Left cardiac atrium (tissue), 4 donors: ENCODE results near the gene PEX10. TPM values are rescaled to one million over a fixed set of nuclear protein-coding genes. Genes with fewer than 3 reads are reported as not detected.
A peak's percentile ranks its signal among the peaks of the same experiment; 100 is the strongest.

ENCODE experiments used
- ATAC-seq, 2 donors: fragments of 200-7000 bp; cut with Tn5 transposase; one replicate each; pipeline ENCODE4 v1.9.1; 2020; ENCODE audit warnings: mild to moderate bottlenecking in 2 of 2, moderate library complexity in 2 of 2
- DNase-seq: peaks from one replicate; pipeline ENCODE4 v3.0.0-alpha.2; 2020
- intact Hi-C, 2 donors: fragments of 100-400 bp; cut with DNase I; formaldehyde crosslinking; loops; one replicate each; pipeline versions ENCODE4 v1.14.1 to v1.15.1; 2022 to 2023
- total RNA-seq, 2 donors: library from RNA; stranded (reverse); fragmentation: NEBNext Ultra II Directional; extraction: Animal tissue kit (Norgen Biotek cat#: 25700); gene quantifications; one replicate each; pipeline ENCODE4 v1.2.1, GENCODE V29; 2021
- donor health status: DM: no; HTN: yes; CAD: no.
- donor health status: DM: no; HTN: yes; CAD: no; lungs with severe emphysema.
- donor health status: DM: yes; HTN: yes; CAD: no.
- donor health status: Dilated cardiomyopathy.

The PEX10 gene
- total RNA-seq, 2 donors from 2014 or later = 12.3 to 14.5 TPM

DNA sequence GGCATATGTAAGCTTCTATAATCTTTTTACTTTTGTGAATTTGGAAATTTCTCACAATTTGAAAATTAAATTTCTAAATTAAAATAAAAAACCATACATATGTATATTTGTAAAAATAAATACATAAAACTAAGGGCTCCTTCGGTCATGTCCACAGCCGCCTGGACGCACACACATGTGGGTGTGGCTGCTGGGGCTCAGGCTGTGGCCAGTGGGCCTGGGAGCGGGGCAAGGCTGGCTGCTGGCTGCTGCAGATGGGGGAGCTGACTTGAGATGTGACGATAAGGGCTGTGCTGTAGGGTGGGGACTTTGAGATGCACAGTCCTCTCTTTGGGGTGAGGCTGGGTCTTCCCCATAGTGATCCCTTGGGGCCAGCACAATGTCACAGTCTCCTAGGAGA, 15.9 kb downstream of the PEX10 start:
- ATAC-seq (no peak), DNase-seq (no peak)
- intact Hi-C loops = no loop called here

DNA sequence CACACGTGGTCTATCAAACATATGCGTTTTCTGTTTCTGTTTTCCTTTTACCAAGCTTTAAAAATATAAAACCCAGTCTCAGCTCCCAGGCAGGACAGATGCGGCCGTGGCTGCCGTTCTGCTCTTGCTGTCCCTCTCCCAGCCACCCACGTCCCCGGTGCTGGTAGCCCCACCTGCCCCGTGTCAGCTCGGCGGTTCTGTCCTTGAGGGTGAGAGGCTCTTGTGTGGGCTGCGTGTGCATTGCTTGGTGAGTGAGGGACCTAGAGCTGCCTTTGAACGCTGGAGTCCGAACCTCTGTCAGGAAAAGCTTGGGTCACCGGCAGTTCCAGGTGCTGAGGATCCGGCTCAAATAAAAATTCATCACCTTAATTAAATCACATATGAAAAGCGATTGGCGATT, 16.3 kb downstream of the PEX10 start:
- ATAC-seq (no peak), DNase-seq (no peak)
- intact Hi-C loops = no loop called here

DNA sequence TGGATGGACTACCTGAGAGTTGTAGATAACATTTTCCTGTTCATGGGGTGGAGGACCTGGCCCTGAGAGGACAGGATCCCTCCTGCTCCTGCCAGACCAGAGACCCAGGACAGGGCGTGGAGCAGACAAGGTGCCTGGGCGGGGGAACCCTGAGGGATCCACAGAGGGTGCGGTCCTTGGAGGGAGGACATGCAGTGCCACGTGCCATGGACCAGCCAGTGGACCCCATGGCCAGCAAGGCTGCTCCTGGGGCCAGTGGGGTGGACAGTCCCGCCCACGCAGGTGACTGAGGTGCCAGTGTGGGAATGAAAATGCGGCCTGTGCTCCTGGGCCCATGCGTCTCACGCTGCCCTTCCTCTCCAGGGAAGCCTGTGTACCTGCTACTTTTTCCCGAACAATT, 17.1 kb downstream of the PEX10 start:
- no peak for ATAC-seq
- no peak for DNase-seq
- intact Hi-C loops = no loop called here

DNA sequence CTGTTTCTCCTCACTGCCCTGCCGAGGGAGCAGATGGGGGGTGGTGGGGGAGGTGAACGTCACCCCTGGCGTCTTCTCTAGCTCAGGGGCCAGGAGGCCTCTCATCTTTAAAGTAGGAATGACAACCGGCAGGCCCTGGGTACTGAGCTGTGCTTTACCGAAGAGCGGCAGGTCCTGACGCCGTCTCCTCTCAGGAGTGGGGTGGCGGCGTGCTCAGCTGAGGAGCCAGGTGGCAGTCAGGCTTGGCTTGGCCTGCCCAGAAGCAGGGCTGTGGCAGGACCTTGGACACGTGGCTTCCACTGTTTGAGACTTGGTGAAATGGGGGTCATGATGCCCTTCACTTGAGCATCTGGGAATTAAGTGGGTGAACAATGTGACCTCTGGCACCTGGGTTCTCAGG, 17.6 kb downstream of the PEX10 start:
- DNase-seq = no peak
- intact Hi-C loops = no loop called here
- no peak for ATAC-seq

DNA sequence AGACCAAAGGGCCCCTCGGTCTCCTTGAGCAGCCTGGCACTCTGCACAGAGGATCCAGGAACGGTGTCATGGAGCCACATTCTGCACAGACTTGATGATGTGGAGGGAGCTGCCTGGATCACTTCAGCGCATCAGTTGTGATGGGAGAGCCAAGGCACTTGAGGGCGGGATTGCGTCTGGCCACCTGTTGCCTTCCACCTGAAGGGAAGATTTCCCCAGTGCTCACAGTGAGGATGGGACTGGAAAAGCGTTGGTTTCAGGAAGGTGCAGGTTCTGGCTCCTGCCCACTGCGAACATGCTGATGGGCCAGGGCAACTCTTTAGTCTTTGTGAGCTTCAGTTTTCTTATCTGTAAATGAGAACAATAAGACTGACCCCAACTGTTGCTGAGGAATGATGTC, 18.1 kb downstream of the PEX10 start:
- intact Hi-C loops = no loop called here
- DNase-seq = no peak

DNA sequence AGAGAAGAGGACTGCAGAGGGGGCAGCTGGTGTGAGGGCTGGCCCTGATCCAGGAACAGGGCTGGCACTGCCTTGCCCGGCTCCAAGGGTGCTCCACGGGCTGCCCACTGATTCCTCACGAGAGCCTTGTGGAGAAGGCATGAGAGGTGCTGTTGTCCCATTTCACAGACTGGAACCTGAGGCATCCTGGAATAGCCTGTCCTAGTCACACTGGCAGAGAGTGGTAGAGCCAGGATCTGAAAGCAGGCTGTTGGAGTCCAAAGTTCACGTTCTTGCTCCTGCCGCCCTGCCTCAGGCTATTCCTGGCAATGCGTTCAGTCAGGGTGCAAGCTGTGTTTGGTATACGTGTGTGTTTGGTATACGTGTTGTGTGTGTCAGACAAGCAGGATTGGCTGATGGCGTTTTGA, 18.9 kb downstream of the PEX10 start:
- DNase-seq = no peak
- intact Hi-C loops = no loop called here
- ATAC-seq = no peak

More for the DNA sequence above, 18.1 kb downstream of the PEX10 start:
- no peak for ATAC-seq

DNA sequence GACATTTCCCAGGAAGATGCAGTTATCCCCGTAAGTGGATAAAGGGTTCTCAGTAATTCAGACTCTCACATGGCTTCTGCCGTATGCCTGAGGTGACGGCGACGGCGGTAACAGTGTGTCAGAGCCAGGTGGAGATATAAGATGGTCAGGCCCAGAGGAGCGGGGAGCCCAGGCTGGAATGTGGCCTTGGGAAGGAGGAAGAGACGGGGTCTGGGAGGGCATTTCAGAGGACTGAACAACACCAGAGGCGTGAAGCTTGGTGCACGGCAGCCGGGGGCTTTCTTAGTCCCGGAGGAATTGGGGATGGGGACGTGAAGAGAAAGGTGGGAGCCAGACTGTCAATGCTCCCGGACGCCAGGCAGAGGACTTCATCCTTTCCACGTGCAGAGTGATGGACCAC, 19.7 kb downstream of the PEX10 start:
- DNase-seq (no peak), ATAC-seq (no peak)
- intact Hi-C loops = no loop called here

DNA sequence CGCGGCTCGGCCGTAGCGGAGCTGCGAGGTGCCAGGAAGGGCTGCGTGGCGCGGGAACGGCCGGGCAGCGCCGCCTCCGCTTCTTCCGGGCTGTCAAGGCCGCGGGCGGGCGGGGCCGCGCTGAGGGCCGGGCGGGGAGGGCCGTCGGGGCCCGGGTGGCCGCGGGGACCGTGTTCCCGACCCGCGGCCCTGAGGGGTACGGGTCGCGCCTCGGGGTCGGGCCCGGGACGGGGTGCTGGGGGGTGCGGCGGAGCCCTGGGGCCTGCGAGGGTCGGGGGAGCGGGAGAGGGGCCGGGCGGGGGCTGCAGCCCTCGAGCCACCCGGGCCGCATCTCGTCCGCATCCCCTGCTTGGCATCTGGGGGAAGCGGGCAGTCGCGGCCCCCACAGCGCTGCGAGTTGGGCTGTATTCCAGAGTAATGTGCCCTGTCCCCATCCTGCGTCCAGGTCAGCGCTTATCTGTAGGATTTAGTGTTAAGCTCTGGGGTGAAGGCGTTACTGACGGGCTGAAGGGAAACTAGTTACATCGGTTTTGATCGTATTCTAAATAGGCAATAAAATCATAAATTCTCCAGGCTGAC, 20.3 kb downstream of the PEX10 start:
- intact Hi-C loops = no loop called here
- DNase-seq = no peak
- peak; percentile 23 to 39 for ATAC-seq

DNA sequence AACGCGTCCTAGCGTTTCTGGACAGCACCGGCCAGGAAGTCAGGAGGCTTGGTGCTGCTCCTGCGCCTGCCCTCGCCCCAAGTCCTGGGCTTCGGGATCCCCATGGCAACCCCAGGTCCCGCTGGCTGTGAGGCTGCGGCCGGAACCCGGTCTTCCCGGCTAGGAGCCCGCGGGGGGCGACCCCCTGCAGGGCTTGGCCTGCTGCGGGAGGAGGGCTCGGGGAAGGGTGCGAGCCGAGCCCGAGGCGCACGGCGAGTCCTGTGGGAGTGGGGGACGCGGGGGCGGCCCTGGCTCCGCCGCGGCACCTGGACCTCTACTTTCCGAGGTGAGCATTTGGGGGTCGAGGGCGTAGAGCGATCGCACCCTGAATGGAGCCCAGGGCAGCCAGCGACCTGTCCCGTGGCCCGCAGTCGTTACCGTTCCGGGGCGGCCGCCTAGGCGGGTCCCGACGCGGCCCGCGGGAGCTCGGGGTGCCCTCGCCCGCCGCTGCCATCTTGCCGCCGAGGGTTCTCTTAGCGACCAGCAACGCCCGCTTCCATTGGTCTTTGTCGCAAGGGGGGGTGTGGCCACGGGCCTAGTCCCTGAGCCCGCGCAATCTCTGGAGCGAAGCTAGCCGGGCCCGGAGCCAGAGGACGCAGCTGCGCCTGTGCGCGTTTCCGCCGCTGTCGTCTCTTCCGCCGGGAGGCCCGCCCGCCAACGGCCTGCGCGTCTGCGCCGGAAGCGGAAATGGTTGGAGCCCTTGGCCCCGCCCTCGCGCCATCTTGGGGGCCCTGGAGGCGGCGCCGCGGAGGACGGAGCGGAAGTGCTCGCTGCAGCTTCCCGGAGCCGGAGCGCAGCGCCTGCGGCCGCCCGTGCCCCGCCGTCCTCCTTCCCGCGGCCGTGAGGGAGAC, 21.1 kb downstream of the PEX10 start, which contains the start of the genes MORN1 and RER1:
TSS of gene MORN1 (minus strand) at position 514 of the 890 bp plus-strand sequence. CDS start at position 493, 21 bp downstream.
TSS of gene RER1 (plus strand) at position 801 of the 890 bp plus-strand sequence. CDS start 3,950 bp downstream, outside the sequence.
- peak; percentile 97 to 98 for ATAC-seq
- peak; percentile 100 for DNase-seq
- intact Hi-C loops = no loop called here

DNA sequence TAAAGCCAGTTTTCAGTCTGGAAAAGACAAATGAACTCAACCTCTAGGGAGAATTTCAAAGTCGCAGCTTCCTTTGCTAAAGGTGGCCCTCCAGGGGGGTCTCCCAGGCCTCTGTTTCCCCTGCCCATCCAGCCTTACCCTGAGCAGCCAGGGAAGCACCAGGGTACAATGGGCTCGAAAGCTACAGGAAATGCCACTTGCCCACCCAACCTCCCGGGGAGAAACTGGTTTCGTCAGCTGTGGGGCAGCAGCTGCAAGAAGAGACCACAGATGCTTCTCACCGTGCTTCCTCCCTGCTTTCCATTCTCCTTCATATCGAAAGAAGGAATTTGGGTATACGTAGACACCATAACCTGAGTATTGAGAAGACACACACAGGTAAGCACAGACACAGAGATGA, 22.7 kb downstream of the PEX10 start:
- intact Hi-C loops = no loop called here
- DNase-seq = peak; percentile 10
- ATAC-seq = no peak

DNA sequence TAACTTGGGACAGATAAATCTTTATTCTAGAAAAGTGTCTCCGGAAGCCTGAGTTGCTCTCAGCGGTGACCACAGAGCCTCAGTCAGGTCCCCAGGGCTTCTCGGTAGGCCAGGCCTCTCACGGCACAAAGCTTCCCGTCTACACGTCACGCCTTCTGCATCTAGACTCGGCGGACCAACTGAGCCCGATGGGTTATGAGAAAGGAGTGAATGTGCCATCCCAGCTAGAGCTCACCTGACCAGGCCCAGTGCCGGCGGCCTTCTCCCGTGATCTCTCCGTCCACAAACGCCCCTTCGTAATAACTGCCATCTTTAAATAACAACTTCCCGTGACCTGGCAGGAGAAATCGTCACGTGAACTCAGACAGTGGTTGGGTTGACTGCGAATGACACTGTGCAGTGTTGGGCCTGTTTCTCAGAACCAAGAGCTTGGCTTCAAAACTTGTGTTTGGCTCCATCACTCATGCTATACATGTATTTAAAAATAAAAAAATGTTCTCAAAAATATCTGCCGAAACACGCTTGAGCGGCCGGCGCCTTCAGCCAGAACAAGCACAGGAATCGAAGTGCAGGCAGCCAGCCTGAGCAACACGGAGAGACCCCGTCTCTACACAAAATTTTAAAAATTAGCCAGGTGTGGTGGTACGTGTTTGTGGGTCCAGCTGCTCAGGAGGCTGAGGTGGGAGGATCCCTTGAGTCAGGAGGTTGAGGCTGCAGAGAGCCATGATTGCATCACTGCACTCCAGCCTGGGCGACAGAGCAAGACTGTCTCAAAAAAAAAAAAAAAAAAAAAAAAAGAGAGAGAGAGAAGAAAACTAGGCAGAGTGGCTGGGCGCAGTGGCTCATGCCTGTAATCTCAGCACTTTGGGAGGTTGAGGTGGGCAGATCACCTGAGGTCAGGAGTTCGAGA, 24.1 kb downstream of the PEX10 start:
- intact Hi-C loops = no loop called here
- ATAC-seq = no peak
- DNase-seq = peak; percentile 15

DNA sequence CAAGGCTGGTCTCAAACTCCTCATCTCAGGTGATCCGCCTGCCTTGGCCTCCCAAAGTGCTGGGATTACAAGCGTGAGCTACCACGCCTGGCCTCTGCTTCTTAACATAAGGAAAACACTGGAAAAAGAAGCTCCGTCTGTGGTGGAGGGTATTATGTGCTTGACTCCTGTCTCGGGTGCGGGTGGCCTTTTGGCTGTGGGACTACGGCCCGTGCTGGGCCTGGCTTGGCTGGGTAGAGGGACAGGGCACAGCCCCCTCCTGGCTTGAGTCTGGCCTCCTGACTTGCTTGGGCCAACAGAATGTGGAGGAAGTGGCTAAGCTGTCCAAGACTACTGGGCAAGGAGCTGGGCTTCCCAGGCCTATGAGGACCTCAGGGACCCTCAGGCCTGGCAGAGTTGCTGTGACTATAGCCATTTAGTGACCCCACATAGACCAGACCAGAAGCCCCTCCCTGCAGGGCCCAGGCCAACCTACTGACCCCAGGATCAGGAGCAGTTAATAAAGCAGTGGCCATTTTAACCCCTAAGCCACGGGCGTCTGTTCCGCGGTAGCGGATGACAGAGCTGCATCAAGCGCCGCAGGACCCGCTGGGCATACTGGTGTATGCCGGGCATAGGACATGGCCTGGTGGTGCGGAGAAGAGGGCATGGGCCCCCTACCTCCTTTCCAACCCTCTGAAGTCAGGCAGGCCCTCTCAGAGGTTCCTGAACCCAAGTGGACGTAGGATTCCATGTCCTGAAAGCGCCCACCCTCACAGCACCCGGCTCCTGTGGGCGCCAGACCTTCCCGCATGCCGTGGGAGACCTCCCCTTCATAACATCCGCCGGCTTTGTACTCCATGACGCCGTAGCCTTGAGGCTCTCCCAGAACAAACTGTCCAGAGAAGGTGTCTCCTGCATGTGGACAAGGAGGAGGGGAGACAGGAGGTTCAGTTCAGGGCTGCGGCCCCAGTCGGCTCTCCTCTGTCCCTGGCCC, 25.4 kb downstream of the PEX10 start:
- DNase-seq (peak; percentile 20), ATAC-seq (no peak)
- intact Hi-C loops = no loop called here

DNA sequence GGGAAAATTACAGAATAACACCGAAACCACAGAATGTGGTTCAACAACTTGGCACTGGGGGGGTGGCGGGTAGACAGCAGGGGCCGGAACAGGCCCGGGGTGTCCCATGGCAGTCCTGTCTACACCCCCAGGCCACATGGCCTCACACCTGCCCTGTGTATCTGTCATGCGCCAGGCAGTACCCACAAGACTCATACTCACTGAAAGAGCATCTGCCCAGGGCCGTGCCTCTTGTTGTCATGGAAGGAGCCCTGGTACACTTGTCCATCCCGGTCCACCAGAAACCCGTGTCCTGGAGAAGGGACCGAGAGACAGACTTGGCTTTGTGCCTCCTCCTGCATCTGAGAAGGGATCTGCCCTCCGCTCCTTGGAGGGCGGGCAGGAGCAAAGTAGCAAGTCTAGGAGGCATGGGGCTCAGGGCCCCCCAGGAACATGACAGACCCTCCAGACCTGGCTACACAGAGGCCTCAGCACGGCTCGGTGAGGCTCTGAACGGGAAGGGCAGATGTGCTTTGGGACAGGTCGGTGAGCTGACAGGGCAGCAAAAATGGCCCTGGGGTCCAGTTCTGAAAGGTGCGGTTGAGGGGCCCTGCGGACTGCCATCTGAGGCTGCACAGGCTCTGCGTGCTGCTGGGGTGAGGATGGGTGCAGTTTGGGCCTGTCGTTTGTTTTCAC, 26.6 kb downstream of the PEX10 start:
- no peak for ATAC-seq
- intact Hi-C loops = no loop called here

DNA sequence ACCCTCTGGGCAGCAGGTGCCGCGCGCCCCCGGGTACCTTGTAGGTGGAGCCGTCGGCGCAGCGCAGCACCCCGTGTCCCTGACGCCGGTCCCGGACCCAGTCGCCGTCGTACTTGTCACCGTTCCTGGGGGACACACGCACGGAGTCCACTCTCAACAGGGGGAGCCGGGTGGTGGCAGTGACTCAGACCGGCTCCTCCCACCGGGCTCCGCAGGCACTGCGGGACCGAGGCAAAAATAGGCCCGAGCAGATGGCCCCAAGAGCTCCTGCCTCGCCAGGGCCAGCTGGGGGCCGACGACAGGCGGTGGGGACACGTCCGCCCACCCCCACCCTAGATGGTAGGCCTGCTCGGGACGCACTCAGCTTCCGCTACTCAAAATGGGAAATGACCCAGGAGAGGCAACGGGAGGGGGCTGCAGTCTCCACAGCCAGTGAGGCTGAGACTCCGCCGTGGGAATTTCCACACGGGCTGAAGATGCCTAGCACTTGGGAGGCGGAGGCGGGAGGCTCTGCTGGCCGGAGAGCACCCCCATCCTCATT, 27.4 kb downstream of the PEX10 start:
- DNase-seq = peak; percentile 22

More for the DNA sequence above, 26.6 kb downstream of the PEX10 start:
- peak; percentile 14 for DNase-seq

DNA sequence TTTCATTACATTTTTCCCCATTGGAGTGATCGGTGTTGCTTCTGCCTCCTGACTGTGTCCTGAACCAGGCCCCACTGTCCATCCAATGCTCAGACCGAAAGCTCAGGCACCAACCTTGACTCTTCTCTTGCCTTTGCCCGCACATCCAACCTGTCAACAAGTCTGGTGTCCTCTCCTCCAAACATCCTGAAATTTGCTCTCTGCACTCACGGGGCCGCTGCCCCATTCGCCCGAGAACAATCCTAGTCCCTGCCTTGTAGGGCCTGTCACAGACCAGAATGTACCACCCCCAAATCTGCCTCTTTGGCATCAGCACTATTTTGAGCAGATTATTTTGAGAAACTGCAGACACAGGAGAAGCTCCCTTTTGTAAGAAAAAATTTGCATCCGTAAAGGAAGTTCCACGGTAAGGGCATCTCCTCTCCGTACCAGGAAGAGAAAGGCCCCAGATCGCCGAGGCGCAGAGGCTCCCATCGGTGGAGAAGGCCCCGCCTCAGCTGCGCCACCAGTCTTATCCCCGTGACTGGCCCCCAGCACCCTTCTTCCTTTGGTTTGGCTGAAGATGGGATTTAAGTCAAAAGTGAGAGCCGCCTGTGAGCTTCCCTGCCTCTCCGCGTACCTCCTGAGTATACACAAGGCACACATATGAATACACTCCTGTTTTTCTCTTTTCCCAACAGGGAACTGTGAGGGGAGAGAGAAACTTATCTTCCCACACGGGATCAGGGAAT, 28.1 kb downstream of the PEX10 start:
- intact Hi-C loops = loop anchor here in 1 of 2 donors (5.0 kb wide), 1 partner anchor 67 kb away; no protein-coding TSS in a partner anchor
- ATAC-seq = no peak

More for the DNA sequence above, 27.4 kb downstream of the PEX10 start:
- no peak for ATAC-seq
- intact Hi-C loops = loop anchor here in 1 of 2 donors (5.0 kb wide), 1 partner anchor 68 kb away; no protein-coding TSS in a partner anchor

DNA sequence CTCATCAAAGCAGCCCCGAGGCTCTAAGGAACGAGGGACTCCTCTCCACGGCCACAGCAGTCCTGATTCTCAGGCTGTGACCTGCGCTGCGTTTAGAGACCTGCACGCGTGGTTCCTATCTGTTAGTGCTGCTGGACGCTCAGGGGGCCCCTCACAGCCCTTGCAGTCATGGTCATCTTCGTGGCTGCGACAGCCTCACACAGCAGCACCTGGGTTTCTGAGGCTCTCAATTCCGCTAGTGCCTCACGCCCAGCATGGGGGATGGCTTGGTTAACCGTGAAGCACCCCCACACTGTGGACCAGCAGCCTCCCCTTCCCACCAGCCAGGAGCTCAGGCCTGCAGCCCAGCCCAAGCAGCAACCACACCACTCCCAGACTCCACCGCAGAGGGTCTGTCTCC, 28.8 kb downstream of the PEX10 start:
- intact Hi-C loops = loop anchor here in 1 of 2 donors (5.0 kb wide), 1 partner anchor 66 kb away; no protein-coding TSS in a partner anchor
- ATAC-seq (no peak), DNase-seq (peak; percentile 19)

More for the DNA sequence above, 28.1 kb downstream of the PEX10 start:
- peak; percentile 15 for DNase-seq
